CD4-positive, CD25-positive, alpha-beta regulatory T cell (primary cell): ENCODE measurements around the gene TXNDC9. TPM values are rescaled to one million over a fixed set of nuclear protein-coding genes. Genes with fewer than 3 reads are reported as not detected.

ENCODE experiments used
- ATAC-seq, 2 donors: fragments of 150-1000 bp; cut with Tn5 transposase; one replicate each; pipeline ENCODE4 v1.10.0; 2021; ENCODE audit warnings: low read depth in 2 of 2, moderate number of reproducible peaks in 2 of 2, moderate library complexity in 1 of 2
- DNase-seq, 3 donors: peaks; one replicate each; pipeline versions ENCODE4 v3.0.0 to v3.0.0-alpha.2; 2012 to 2022; ENCODE audit warnings: mixed read lengths in 1 of 3
- H3K27ac ChIP-seq: one replicate; pipeline ENCODE4 v1.7.0; 2013; ENCODE audit warnings: mild to moderate bottlenecking, low read length; ENCODE audit not compliant: insufficient read depth, poor library complexity, severe bottlenecking
- H3K27me3 ChIP-seq: one replicate; pipeline ENCODE4 v1.7.0; 2013; ENCODE audit warnings: low read length; ENCODE audit not compliant: control insufficient read depth, insufficient read depth
- H3K36me3 ChIP-seq: one replicate; pipeline ENCODE4 v1.7.0; 2013; ENCODE audit warnings: mild to moderate bottlenecking, low read length, moderate library complexity; ENCODE audit not compliant: control insufficient read depth, insufficient read depth
- H3K4me1 ChIP-seq: 2 replicates; pipeline ENCODE4 v1.7.0; 2013; ENCODE audit warnings: mild to moderate bottlenecking, low read length; ENCODE audit not compliant: insufficient read depth, control insufficient read depth, poor library complexity, severe bottlenecking
- H3K4me3 ChIP-seq: one replicate; pipeline ENCODE4 v1.7.0; 2013; ENCODE audit warnings: low read depth, mild to moderate bottlenecking, low read length, moderate library complexity
- H3K9me3 ChIP-seq, 2 experiments: 1 replicate in 1 of 2; 2 replicates in 1 of 2; pipeline ENCODE4 v1.7.0; 2013; ENCODE audit warnings: low read length in 2 of 2, mild to moderate bottlenecking in 1 of 2, moderate library complexity in 1 of 2; ENCODE audit not compliant: control insufficient read depth in 2 of 2
- H3K27ac Mint-ChIP-seq, 3 donors: one replicate each; pipeline ENCODE4 v1.8.0; 2020 to 2022; ENCODE audit warnings: mild to moderate bottlenecking in 3 of 3, mixed read lengths in 3 of 3, moderate library complexity in 2 of 3
- H3K27me3 Mint-ChIP-seq: one replicate; pipeline ENCODE4 v1.8.0; 2022; ENCODE audit warnings: mild to moderate bottlenecking, mixed read lengths
- H3K36me3 Mint-ChIP-seq: one replicate; pipeline ENCODE4 v1.8.0; 2020; ENCODE audit warnings: mixed read lengths
- H3K4me1 Mint-ChIP-seq, 4 donors: one replicate each; pipeline ENCODE4 v1.8.0; 2020 to 2022; ENCODE audit warnings: mixed read lengths in 4 of 4, mild to moderate bottlenecking in 1 of 4
- H3K4me3 Mint-ChIP-seq, 4 donors: one replicate each; pipeline ENCODE4 v1.8.0; 2020 to 2022; ENCODE audit warnings: mild to moderate bottlenecking in 4 of 4, mixed read lengths in 4 of 4, moderate library complexity in 3 of 4
- H3K9me3 Mint-ChIP-seq, 7 donors: one replicate each; pipeline ENCODE4 v1.8.0; 2020 to 2022; ENCODE audit warnings: mixed read lengths in 7 of 7, mild to moderate bottlenecking in 3 of 7, moderate library complexity in 2 of 7
- polyA plus RNA-seq, 4 donors: library from polyadenylated mRNA; unstranded; fragments of 300-500 nt; fragmentation: Illumina TruSeq; gene quantifications; one replicate each; pipeline ENCODE4 v1.2.3, GENCODE V29; 2021
- total RNA-seq: library from RNA; stranded (reverse); gene quantifications from one replicate; pipeline ENCODE4 v1.2.3, GENCODE V29; 2022

The TXNDC9 gene
- total RNA-seq = 15.1 TPM
- 10 to 100 TPM; 57.6 to 83.6 (median 72.8) TPM for polyA plus RNA-seq

GRCh38 chr2:99335911-99336803 lies at the start of gene TXNDC9:
Gene TXNDC9, minus strand, starts transcription at chr2:99336333. Its CDS starts 3,123 bp downstream, at chr2:99333210.
- DNase-seq = peak; percentile 97 to 99 (median 98)
- H3K4me1 Mint-ChIP-seq = peaks cover 21 to 42% (median 30%) of the 10 kb centered on the region in 4 donors
- H3K36me3 Mint-ChIP-seq = peaks cover 20% of the 10 kb centered on the region
- peaks cover 16% of the 10 kb centered on the region for H3K36me3 ChIP-seq
- H3K4me1 ChIP-seq = peaks cover 36% of the 10 kb centered on the region
- peak; percentile 77 to 82 for ATAC-seq
- no peaks in the 10 kb centered on the region for H3K27me3 Mint-ChIP-seq
- no peak within 1 kb of the TSS for H3K4me3 Mint-ChIP-seq
- H3K4me3 ChIP-seq = peak within 1 kb of the TSS; percentile 93
- no peaks in the 10 kb centered on the region for H3K9me3 Mint-ChIP-seq
- no peaks in the 10 kb centered on the region for H3K9me3 ChIP-seq
- no peaks in the 10 kb centered on the region for H3K27me3 ChIP-seq
- H3K27ac ChIP-seq = peak within 1 kb of the TSS; percentile 86
- no peak within 1 kb of the TSS for H3K27ac Mint-ChIP-seq

- no peak overlapping the region for H3K27ac Mint-ChIP-seq
- H3K36me3 Mint-ChIP-seq = peaks cover 46% of the 10 kb centered on the region
- no peak for ATAC-seq
Measured at GRCh38 chr2:99382143-99382542, 46.0 kb upstream of the TXNDC9 start.

GRCh38 chr2:99380376-99381010 lies 44.4 kb upstream of the TXNDC9 start:
- Histone ChIP-seq H3K27me3 (no peaks in the 10 kb centered on the region), H3K4me1 (no peaks in the 10 kb centered on the region), H3K36me3 (peaks cover 84% of the 10 kb centered on the region), H3K27ac (no peak overlapping the region), H3K9me3 (no peaks in the 10 kb centered on the region), H3K4me3 (no peak overlapping the region)
- DNase-seq (no peak), ATAC-seq (no peak)
- H3K27me3 Mint-ChIP-seq = no peaks in the 10 kb centered on the region
- peaks cover 0 to 1% (median 0%) of the 10 kb centered on the region in 7 donors for H3K9me3 Mint-ChIP-seq
- H3K4me1 Mint-ChIP-seq = peaks cover 0 to 15% (median 1%) of the 10 kb centered on the region in 4 donors
- H3K4me3 Mint-ChIP-seq = no peak overlapping the region
- peaks cover 53% of the 10 kb centered on the region for H3K36me3 Mint-ChIP-seq
- H3K27ac Mint-ChIP-seq = peak overlapping the region in 1 of 3 donors; percentile 40

More at GRCh38 chr2:99382143-99382542, 46.0 kb upstream of the TXNDC9 start:
- no peaks in the 10 kb centered on the region for H3K9me3 Mint-ChIP-seq
- Histone ChIP-seq H3K9me3 (no peaks in the 10 kb centered on the region), H3K27ac (no peak overlapping the region), H3K4me1 (no peaks in the 10 kb centered on the region), H3K4me3 (no peak overlapping the region), H3K36me3 (peaks cover 78% of the 10 kb centered on the region), H3K27me3 (no peaks in the 10 kb centered on the region)
- no peak overlapping the region for H3K4me3 Mint-ChIP-seq
- no peak for DNase-seq
- H3K4me1 Mint-ChIP-seq = peaks cover 0 to 9% (median 1%) of the 10 kb centered on the region in 4 donors
- H3K27me3 Mint-ChIP-seq = no peaks in the 10 kb centered on the region

GRCh38 chr2:99377879-99378278 lies 41.7 kb upstream of the TXNDC9 start:
- Histone ChIP-seq H3K4me3 (no peak overlapping the region), H3K36me3 (peaks cover 88% of the 10 kb centered on the region), H3K27ac (no peak overlapping the region), H3K9me3 (no peaks in the 10 kb centered on the region), H3K27me3 (no peaks in the 10 kb centered on the region), H3K4me1 (no peaks in the 10 kb centered on the region)
- Mint-ChIP-seq H3K27ac (peak overlapping the region in 2 of 3 donors; percentile 17 to 34), H3K36me3 (peaks cover 62% of the 10 kb centered on the region), H3K4me3 (no peak overlapping the region), H3K4me1 (peaks cover 0 to 19% (median 1%) of the 10 kb centered on the region in 4 donors), H3K9me3 (peaks cover 0 to 7% (median 1%) of the 10 kb centered on the region in 7 donors), H3K27me3 (no peaks in the 10 kb centered on the region)
- DNase-seq (peak in 1 of 3 donors; percentile 20), ATAC-seq (no peak)

GRCh38 chr2:99376254-99376864 lies 40.2 kb upstream of the TXNDC9 start:
- peaks cover 0 to 21% (median 1%) of the 10 kb centered on the region in 4 donors for H3K4me1 Mint-ChIP-seq
- no peak overlapping the region for H3K27ac Mint-ChIP-seq
- Histone ChIP-seq H3K4me1 (no peaks in the 10 kb centered on the region), H3K4me3 (no peak overlapping the region), H3K27me3 (no peaks in the 10 kb centered on the region), H3K9me3 (no peaks in the 10 kb centered on the region), H3K36me3 (peaks cover 84% of the 10 kb centered on the region), H3K27ac (no peak overlapping the region)
- ATAC-seq (no peak), DNase-seq (no peak)
- peaks cover 70% of the 10 kb centered on the region for H3K36me3 Mint-ChIP-seq
- no peak overlapping the region for H3K4me3 Mint-ChIP-seq
- H3K27me3 Mint-ChIP-seq = no peaks in the 10 kb centered on the region
- H3K9me3 Mint-ChIP-seq = peaks cover 0 to 7% (median 1%) of the 10 kb centered on the region in 7 donors

GRCh38 chr2:99374747-99375146 lies 38.6 kb upstream of the TXNDC9 start:
- Mint-ChIP-seq H3K27ac (no peak overlapping the region), H3K27me3 (no peaks in the 10 kb centered on the region), H3K4me3 (no peak overlapping the region), H3K9me3 (peaks cover 0 to 7% (median 1%) of the 10 kb centered on the region in 7 donors), H3K36me3 (peaks cover 61% of the 10 kb centered on the region), H3K4me1 (peaks cover 0 to 24% (median 1%) of the 10 kb centered on the region in 4 donors)
- no peaks in the 10 kb centered on the region for H3K9me3 ChIP-seq
- H3K27ac ChIP-seq = no peak overlapping the region
- ATAC-seq = no peak
- peaks cover 78% of the 10 kb centered on the region for H3K36me3 ChIP-seq
- no peak for DNase-seq
- H3K4me1 ChIP-seq = no peaks in the 10 kb centered on the region
- no peak overlapping the region for H3K4me3 ChIP-seq
- H3K27me3 ChIP-seq = no peaks in the 10 kb centered on the region

GRCh38 chr2:99373144-99373543 lies 37.0 kb upstream of the TXNDC9 start:
- H3K9me3 ChIP-seq = no peaks in the 10 kb centered on the region
- H3K27ac ChIP-seq = no peak overlapping the region
- DNase-seq (no peak), ATAC-seq (no peak)
- peaks cover 0 to 21% (median 1%) of the 10 kb centered on the region in 4 donors for H3K4me1 Mint-ChIP-seq
- peaks cover 62% of the 10 kb centered on the region for H3K36me3 Mint-ChIP-seq
- peaks cover 75% of the 10 kb centered on the region for H3K36me3 ChIP-seq
- no peaks in the 10 kb centered on the region for H3K4me1 ChIP-seq
- peaks cover 0 to 7% (median 1%) of the 10 kb centered on the region in 7 donors for H3K9me3 Mint-ChIP-seq
- H3K4me3 Mint-ChIP-seq = no peak overlapping the region
- H3K4me3 ChIP-seq = no peak overlapping the region
- no peaks in the 10 kb centered on the region for H3K27me3 Mint-ChIP-seq
- H3K27me3 ChIP-seq = no peaks in the 10 kb centered on the region
- no peak overlapping the region for H3K27ac Mint-ChIP-seq
